ENCODE data around the gene ARRB2.
A peak's percentile ranks its signal among the peaks of the same experiment; 100 is the strongest.
"Not testable (repeated sequence)": the region's sequence is repeated elsewhere in the genome, so short reads cannot be mapped to it uniquely, and the experiment has no call there.

Gene ARRB2

GRCh38 chr17:4709794-4710692, at the start of gene ARRB2:
Gene ARRB2 (plus strand): TSS chr17:4710632. CDS start chr17:4710722, 90 bp downstream.
- peak; percentile 97 to 98 for DNase-seq

GRCh38 chr17:4663711-4664110, 46.7 kb upstream of the ARRB2 start:
- no peak for DNase-seq

GRCh38 chr17:4664230-4664629, 46.2 kb upstream of the ARRB2 start:
- no peak for DNase-seq

GRCh38 chr17:4665027-4665426, 45.4 kb upstream of the ARRB2 start:
- DNase-seq, result no peak

- no peak for DNase-seq
Observed at GRCh38 chr17:4666296-4666695, 44.1 kb upstream of the ARRB2 start.

- no peak for DNase-seq
Observed at GRCh38 chr17:4667166-4667565, 43.3 kb upstream of the ARRB2 start.

GRCh38 chr17:4672055-4672630, 38.3 kb upstream of the ARRB2 start:
- no peak for DNase-seq

- no peak for DNase-seq
Observed at GRCh38 chr17:4672751-4673150, 37.7 kb upstream of the ARRB2 start.

- DNase-seq, result no peak
Observed at GRCh38 chr17:4673169-4673568, 37.3 kb upstream of the ARRB2 start.

GRCh38 chr17:4673986-4674684, 36.3 kb upstream of the ARRB2 start:
- no peak for DNase-seq

GRCh38 chr17:4674685-4674998, 35.8 kb upstream of the ARRB2 start:
- DNase-seq, result no peak

- no peak for DNase-seq
Observed at GRCh38 chr17:4675791-4676190, 34.6 kb upstream of the ARRB2 start.

- DNase-seq, result no peak
Observed at GRCh38 chr17:4676791-4677190, 33.6 kb upstream of the ARRB2 start.

GRCh38 chr17:4678448-4679026, 31.9 kb upstream of the ARRB2 start:
- DNase-seq, result no peak

- DNase-seq, result no peak
Observed at GRCh38 chr17:4679658-4680057, 30.8 kb upstream of the ARRB2 start.

GRCh38 chr17:4683739-4684138, 26.7 kb upstream of the ARRB2 start:
- not testable (repeated sequence) for DNase-seq

- DNase-seq, result not testable (repeated sequence)
Observed at GRCh38 chr17:4689872-4690271, 20.6 kb upstream of the ARRB2 start.

- DNase-seq, result no peak
Observed at GRCh38 chr17:4690745-4691144, 19.7 kb upstream of the ARRB2 start.

- no peak for DNase-seq
Observed at GRCh38 chr17:4691686-4692085, 18.7 kb upstream of the ARRB2 start.

GRCh38 chr17:4693416-4693815, 17.0 kb upstream of the ARRB2 start:
- DNase-seq, result no peak

GRCh38 chr17:4696437-4696805, 14.0 kb upstream of the ARRB2 start:
- DNase-seq, result no peak

- DNase-seq, result not testable (repeated sequence)
Observed at GRCh38 chr17:4699401-4700056, 10.9 kb upstream of the ARRB2 start.

- DNase-seq, result no peak
Observed at GRCh38 chr17:4701116-4701515, 9.3 kb upstream of the ARRB2 start.
